T47D (cell line): ENCODE data around the gene AKR1B1.
"Not testable (repeated sequence)": the region's sequence is repeated elsewhere in the genome, so short reads cannot be mapped to it uniquely, and the experiment has no call there.

Experiments
- DNase-seq, 2 experiments: peaks; one replicate each; pipeline versions ENCODE4 v3.0.0 to v3.0.0-alpha.2; 2011 to 2012; ENCODE audit warnings: low read depth in 1 of 2, low spot score in 1 of 2
- JUND ChIP-seq: IDR thresholded peaks from 2 replicates; pipeline ENCODE4 v1.6.1; 2012; ENCODE audit warnings: low read depth
- in situ Hi-C: cut with HindIII; loops from 2 replicates; pipeline ENCODE4 v1.10.0; 2016; ENCODE audit warnings: low sequenced_read_pairs, low pct_unique_long_range_greater_than_20kb

AKR1B1 gene

GRCh38 chr7:134458806-134459698 lies at the start of gene AKR1B1:
TSS of gene AKR1B1 (minus strand) at chr7:134459100. CDS start at chr7:134459062, 38 bp downstream.
- no peak for DNase-seq
- TF ChIP-seq JUND: no peak
- in situ Hi-C loops: no loop called here

GRCh38 chr7:134505856-134506255 lies 47.0 kb upstream of the AKR1B1 start:
- in situ Hi-C loops: no loop called here
- DNase-seq: no peak
- no peak for TF ChIP-seq JUND

GRCh38 chr7:134504660-134505164 lies 45.8 kb upstream of the AKR1B1 start:
- in situ Hi-C loops: no loop called here
- TF ChIP-seq JUND: no peak
- DNase-seq: no peak

- in situ Hi-C loops: no loop called here
- TF ChIP-seq JUND: no peak
- DNase-seq: no peak
Measured at GRCh38 chr7:134502463-134503371, 43.8 kb upstream of the AKR1B1 start.

GRCh38 chr7:134500982-134501381 lies 42.1 kb upstream of the AKR1B1 start:
- DNase-seq: no peak
- in situ Hi-C loops: no loop called here

GRCh38 chr7:134500406-134500805 lies 41.5 kb upstream of the AKR1B1 start:
- no peak for TF ChIP-seq JUND
- DNase-seq: no peak
- in situ Hi-C loops: no loop called here

More at GRCh38 chr7:134500982-134501381, 42.1 kb upstream of the AKR1B1 start:
- no peak for TF ChIP-seq JUND

GRCh38 chr7:134495546-134495945 lies 36.6 kb upstream of the AKR1B1 start:
- in situ Hi-C loops: no loop called here
- DNase-seq: no peak
- no peak for TF ChIP-seq JUND

- TF ChIP-seq JUND: no peak
- in situ Hi-C loops: no loop called here
- DNase-seq: no peak
Measured at GRCh38 chr7:134493091-134493490, 34.2 kb upstream of the AKR1B1 start.

- in situ Hi-C loops, DNase-seq: not testable (repeated sequence)
Measured at GRCh38 chr7:134487721-134488120, 28.8 kb upstream of the AKR1B1 start.

GRCh38 chr7:134485203-134485602 lies 26.3 kb upstream of the AKR1B1 start:
- TF ChIP-seq JUND: no peak
- in situ Hi-C loops: no loop called here
- DNase-seq: no peak

GRCh38 chr7:134483296-134483695 lies 24.4 kb upstream of the AKR1B1 start:
- no peak for DNase-seq
- TF ChIP-seq JUND: no peak
- in situ Hi-C loops: no loop called here

- no peak for DNase-seq
- TF ChIP-seq JUND: no peak
- in situ Hi-C loops: no loop called here
Measured at GRCh38 chr7:134482858-134483257, 24.0 kb upstream of the AKR1B1 start.

- DNase-seq: no peak
- in situ Hi-C loops: no loop called here
- TF ChIP-seq JUND: no peak
Measured at GRCh38 chr7:134481167-134481566, 22.3 kb upstream of the AKR1B1 start.
